GM23248 (cell line): ENCODE measurements around the gene CNTNAP1. TPM values are rescaled to one million over a fixed set of nuclear protein-coding genes. Genes with fewer than 3 reads are reported as not detected.
"Not testable (repeated sequence)": the region's sequence is repeated elsewhere in the genome, so short reads cannot be mapped to it uniquely, and the experiment has no call there.

ENCODE experiments used
- DNase-seq: peaks from one replicate; pipeline ENCODE4 v3.0.0-alpha.2; 2015
- H2AFZ ChIP-seq: fragments of 200-600 bp; sonication (generic); 2 replicates; pipeline ENCODE4 v1.6.1; 2016; ENCODE audit warnings: antibody characterized with exemption
- H3F3A ChIP-seq: fragments of 200-600 bp; sonication (generic); 2 replicates; pipeline ENCODE4 v1.6.1; 2016; ENCODE audit warnings: mild to moderate bottlenecking, antibody characterized with exemption, mixed run types; ENCODE audit not compliant: insufficient read depth
- H3K27ac ChIP-seq: fragments of 200-600 bp; sonication (generic); 2 replicates; pipeline ENCODE4 v1.5.1; 2016; ENCODE audit warnings: mild to moderate bottlenecking
- H3K27me3 ChIP-seq: fragments of 200-600 bp; sonication (generic); replicated peaks from 2 replicates; pipeline ENCODE4 v1.6.1; 2016; ENCODE audit warnings: mild to moderate bottlenecking; ENCODE audit not compliant: insufficient read depth
- H3K36me3 ChIP-seq: fragments of 200-600 bp; sonication (generic); 2 replicates; pipeline ENCODE4 v1.6.1; 2016; ENCODE audit warnings: low read depth, mild to moderate bottlenecking
- H3K4me1 ChIP-seq: fragments of 200-600 bp; sonication (generic); 2 replicates; pipeline ENCODE4 v1.6.1; 2016; ENCODE audit warnings: mild to moderate bottlenecking; ENCODE audit not compliant: insufficient read depth
- H3K4me2 ChIP-seq: fragments of 200-600 bp; sonication (generic); one replicate; pipeline ENCODE4 v1.6.1; 2016; ENCODE audit warnings: mild to moderate bottlenecking; ENCODE audit not compliant: unreplicated experiment
- H3K4me3 ChIP-seq: fragments of 200-600 bp; sonication (generic); 2 replicates; pipeline ENCODE4 v1.5.1; 2016; ENCODE audit warnings: mild to moderate bottlenecking
- H3K79me2 ChIP-seq: fragments of 200-600 bp; sonication (generic); 2 replicates; pipeline ENCODE4 v1.6.1; 2016; ENCODE audit warnings: mild to moderate bottlenecking; ENCODE audit not compliant: insufficient read depth
- H3K9ac ChIP-seq: fragments of 200-600 bp; sonication (generic); 2 replicates; pipeline ENCODE4 v1.6.1; 2016; ENCODE audit warnings: mild to moderate bottlenecking
- H3K9me2 ChIP-seq: fragments of 200-600 bp; sonication (generic); 2 replicates; pipeline ENCODE4 v1.6.1; 2016; ENCODE audit warnings: mixed run types, mild to moderate bottlenecking, moderate library complexity; ENCODE audit not compliant: insufficient read depth
- H3K9me3 ChIP-seq: fragments of 200-600 bp; sonication (generic); one replicate; pipeline ENCODE4 v1.6.1; 2017; ENCODE audit warnings: low read depth
- H4K20me1 ChIP-seq: fragments of 200-600 bp; sonication (generic); 2 replicates; pipeline ENCODE4 v1.6.0; 2016; ENCODE audit not compliant: insufficient read depth
- EZH2 ChIP-seq: fragments of 200-600 bp; sonication (generic); IDR thresholded peaks from 2 replicates; pipeline ENCODE4 v1.6.1; 2018; ENCODE audit warnings: antibody characterized with exemption, mild to moderate bottlenecking; ENCODE audit not compliant: insufficient read depth, poor library complexity, severe bottlenecking
- EZH2phosphoT487 ChIP-seq: fragments of 200-600 bp; sonication (generic); IDR thresholded peaks from 2 replicates; pipeline ENCODE4 v1.6.1; 2018; ENCODE audit warnings: antibody characterized with exemption, moderate library complexity, mild to moderate bottlenecking, low read depth; ENCODE audit not compliant: insufficient read depth
- WGBS, 2 experiments: methylation state at CpG; one replicate each; pipeline ENCODE4 v1.1.6; 2015 to 2017; ENCODE audit warnings: low lambda C conversion rate in 2 of 2, low coverage in 1 of 2; ENCODE audit errors: missing lambda C conversion rate in 2 of 2; 5-methylcytosine and 5-hydroxymethylcytosine counted together
- in situ Hi-C: fragments of 300-500 bp; cut with MboI; formaldehyde crosslinking; loops from 2 replicates; pipeline ENCODE4 v1.15.0; 2020
- polyA plus RNA-seq: library from polyadenylated mRNA; unstranded; fragments of >200 nt; fragmentation: Nextera tagmentation; extraction: Ambion mirVana; gene quantifications from 2 replicates; pipeline ENCODE4 v1.2.1, GENCODE V29; 2016
- total RNA-seq: library from RNA; depleted of rRNA; stranded (reverse); fragments of >200 nt; shearing (Covaris generic); gene quantifications from 2 replicates; pipeline ENCODE4 v1.2.3, GENCODE V29; 2014

CNTNAP1 gene
- total and polyA plus RNA-seq, 2 experiments from 2014 or later: 3.6 to 24.5 TPM

DNA sequence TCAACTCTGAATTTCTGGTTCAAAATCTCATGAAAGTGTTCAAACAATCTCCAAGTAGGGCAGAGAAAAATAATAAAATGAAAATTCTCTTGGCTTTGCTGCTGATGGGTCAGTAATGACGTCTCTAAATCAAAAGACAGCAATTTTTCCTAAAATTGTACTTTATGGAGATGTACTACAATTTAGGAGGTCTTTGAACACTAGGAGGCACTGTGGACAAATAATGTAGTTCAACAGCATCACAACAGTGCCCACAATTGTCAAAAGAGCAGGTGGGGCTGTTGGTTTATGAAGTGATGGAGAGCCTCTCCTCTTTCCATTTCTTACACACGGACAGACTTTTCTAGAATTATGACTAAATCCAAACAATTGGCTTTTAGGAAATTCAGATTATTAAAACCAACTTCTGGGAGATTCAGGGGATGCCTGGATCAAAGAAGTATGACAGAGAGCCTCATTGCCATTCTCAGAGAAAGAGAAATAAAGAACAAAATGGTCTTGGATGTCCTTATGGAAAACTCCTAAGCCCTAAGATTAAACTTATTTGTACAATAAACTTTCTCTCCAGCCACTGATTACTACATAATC lies 38.8 kb downstream of the CNTNAP1 start:
- peak; percentile 81 for DNase-seq
- peaks cover 62% of the 10 kb centered on the region for H3K36me3 ChIP-seq
- no peaks in the 10 kb centered on the region for H3K27me3 ChIP-seq
- no peaks in the 10 kb centered on the region for H4K20me1 ChIP-seq
- in situ Hi-C loops: no loop called here
- no peak for TF ChIP-seq EZH2
- TF ChIP-seq EZH2phosphoT487: no peak
- H3K4me3 ChIP-seq: no peak overlapping the region
- no peaks in the 10 kb centered on the region for H3K4me1 ChIP-seq
- WGBS, 2 experiments: 1 to 7% methylated on average over 2 of the region's 2 CpGs
- H3F3A ChIP-seq: no peaks in the 10 kb centered on the region
- H3K27ac ChIP-seq: no peak overlapping the region
- no peaks in the 10 kb centered on the region for H3K79me2 ChIP-seq
- no peaks in the 10 kb centered on the region for H3K9me3 ChIP-seq
- H3K9ac ChIP-seq: no peak overlapping the region
- no peaks in the 10 kb centered on the region for H3K9me2 ChIP-seq
- H3K4me2 ChIP-seq: no peak overlapping the region
- no peak overlapping the region for H2AFZ ChIP-seq

DNA sequence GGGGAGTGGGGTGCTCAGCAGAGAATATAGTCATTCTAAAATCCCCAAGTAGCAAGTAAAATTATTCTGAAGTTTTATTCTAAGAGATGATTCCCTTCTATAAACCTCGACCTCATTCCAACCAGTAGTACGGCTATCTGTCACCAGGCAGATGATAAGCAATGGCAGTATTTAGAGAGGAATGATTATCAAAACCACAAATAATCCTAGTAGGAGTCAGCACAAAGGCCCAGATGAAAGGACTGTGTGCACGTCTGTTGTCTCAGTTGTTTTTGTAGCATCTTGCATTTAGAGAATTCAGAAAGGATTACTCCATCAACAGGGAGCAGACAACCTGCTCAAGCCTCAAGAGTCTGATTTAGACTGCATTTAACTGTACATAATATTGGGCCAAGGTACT lies 41.3 kb downstream of the CNTNAP1 start:
- Histone ChIP-seq H3K79me2 (no peaks in the 10 kb centered on the region), H3K9me2 (no peaks in the 10 kb centered on the region), H3K4me1 (no peaks in the 10 kb centered on the region), H3F3A (no peaks in the 10 kb centered on the region), H3K4me3 (no peak overlapping the region), H4K20me1 (no peaks in the 10 kb centered on the region), H3K27me3 (no peaks in the 10 kb centered on the region), H3K27ac (no peak overlapping the region), H3K4me2 (no peak overlapping the region), H3K36me3 (peaks cover 58% of the 10 kb centered on the region), H3K9me3 (no peaks in the 10 kb centered on the region), H3K9ac (no peak overlapping the region), H2AFZ (no peak overlapping the region)
- in situ Hi-C loops: no loop called here
- WGBS, 2 experiments: 79% methylated on average over 3 of the region's 3 CpGs
- TF ChIP-seq EZH2: no peak
- TF ChIP-seq EZH2phosphoT487: no peak
- no peak for DNase-seq

DNA sequence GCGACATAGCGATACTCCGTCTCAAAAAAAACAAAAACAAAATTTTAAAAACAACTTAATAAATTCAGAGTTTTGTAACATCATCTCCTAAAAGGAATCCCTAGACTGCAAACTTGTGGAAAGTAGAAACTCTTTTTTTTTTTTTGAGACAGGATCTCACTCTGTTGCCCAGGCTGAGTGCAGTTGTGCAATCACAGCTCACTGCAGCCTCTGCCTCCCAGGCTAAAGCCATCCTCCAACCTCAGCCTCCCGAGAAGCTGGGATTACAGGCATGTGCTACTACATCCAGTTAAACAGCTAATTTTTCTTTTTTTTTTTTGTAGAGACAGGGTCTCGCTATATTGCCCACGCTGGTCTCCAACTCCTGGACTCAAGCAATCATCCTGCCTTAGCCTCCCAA lies 42.8 kb downstream of the CNTNAP1 start:
- in situ Hi-C loops: loop anchor here (25.0 kb wide), 1 partner anchor 212 kb away; no protein-coding TSS in a partner anchor

DNA sequence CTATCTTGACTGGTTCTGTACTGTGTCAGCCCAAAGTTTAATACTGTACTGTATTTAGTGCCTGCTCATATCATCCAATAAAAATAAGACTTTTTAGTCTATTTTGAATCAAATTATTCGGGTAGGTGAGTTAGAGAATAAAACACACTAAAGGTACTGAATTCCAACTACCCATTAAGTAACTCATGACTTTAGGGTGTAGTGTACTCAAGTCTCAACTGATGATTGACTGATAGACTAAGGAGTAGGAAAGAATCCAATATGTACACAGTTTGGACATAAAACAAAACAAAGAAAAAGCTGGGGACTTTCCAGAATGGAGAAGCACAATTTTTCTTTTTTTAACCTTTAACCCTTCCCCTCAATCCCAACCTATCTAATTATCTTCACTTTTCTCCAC lies 58.4 kb downstream of the CNTNAP1 start:
- WGBS, 2 experiments: 55 to 63% methylated on average over 1 of the region's 1 CpG
- H3F3A ChIP-seq: no peaks in the 10 kb centered on the region

More for the DNA sequence above, 42.8 kb downstream of the CNTNAP1 start:
- no peak overlapping the region for H3K4me3 ChIP-seq
- H3K9ac ChIP-seq: no peak overlapping the region
- no peaks in the 10 kb centered on the region for H3K27me3 ChIP-seq
- no peaks in the 10 kb centered on the region for H3K9me2 ChIP-seq
- no peak overlapping the region for H3K4me2 ChIP-seq
- H4K20me1 ChIP-seq: no peaks in the 10 kb centered on the region
- DNase-seq: no peak
- peaks cover 55% of the 10 kb centered on the region for H3K36me3 ChIP-seq
- no peaks in the 10 kb centered on the region for H3K9me3 ChIP-seq
- 96 to 98% methylated on average over 6 of the region's 6 CpGs for WGBS, 2 experiments
- no peak overlapping the region for H2AFZ ChIP-seq
- no peaks in the 10 kb centered on the region for H3K4me1 ChIP-seq
- TF ChIP-seq EZH2phosphoT487 (no peak), EZH2 (no peak)
- no peaks in the 10 kb centered on the region for H3K79me2 ChIP-seq
- H3K27ac ChIP-seq: no peak overlapping the region
- H3F3A ChIP-seq: no peaks in the 10 kb centered on the region

DNA sequence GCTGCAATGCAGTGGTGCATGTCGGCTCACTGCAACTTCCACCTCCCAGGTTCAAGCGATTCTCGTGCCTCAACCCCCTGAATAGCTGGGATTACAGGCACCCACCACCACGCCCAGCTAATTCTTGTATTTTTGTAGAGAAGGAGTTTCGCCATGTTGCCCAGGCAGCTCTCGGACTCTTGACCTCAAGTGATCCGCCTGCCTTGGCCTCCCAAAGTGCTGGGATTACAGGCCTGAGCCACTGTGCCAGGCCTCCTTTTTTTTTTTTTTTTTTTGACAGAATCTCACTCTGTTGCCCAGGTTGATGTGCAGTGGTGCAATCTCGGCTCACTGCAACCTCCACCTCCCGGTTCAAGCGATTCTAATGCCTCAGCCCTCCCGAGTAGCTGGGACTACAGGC lies 60.6 kb downstream of the CNTNAP1 start:
- H2AFZ ChIP-seq, H3K9me2 ChIP-seq, H3K4me3 ChIP-seq, H3K4me1 ChIP-seq, H3K36me3 ChIP-seq, H3K27me3 ChIP-seq, H3K9me3 ChIP-seq, H3K27ac ChIP-seq, H3K9ac ChIP-seq, H4K20me1 ChIP-seq, H3K4me2 ChIP-seq, DNase-seq, H3F3A ChIP-seq: not testable (repeated sequence)
- in situ Hi-C loops: loop anchor here (25.0 kb wide), 1 partner anchor 194 kb away; no protein-coding TSS in a partner anchor
- H3K79me2 ChIP-seq: peaks cover 65% of the 10 kb centered on the region
- 95% methylated on average over 11 of the region's 11 CpGs for WGBS, 2 experiments

More for the DNA sequence above, 58.4 kb downstream of the CNTNAP1 start:
- TF ChIP-seq EZH2 (no peak), EZH2phosphoT487 (no peak)
- no peak for DNase-seq
- Histone ChIP-seq H3K4me3 (no peak overlapping the region), H3K4me2 (no peak overlapping the region), H3K9me2 (no peaks in the 10 kb centered on the region), H3K79me2 (peaks cover 87% of the 10 kb centered on the region), H3K9ac (no peak overlapping the region), H4K20me1 (no peaks in the 10 kb centered on the region), H3K9me3 (no peaks in the 10 kb centered on the region), H3K27me3 (no peaks in the 10 kb centered on the region), H2AFZ (no peak overlapping the region), H3K4me1 (peaks cover 8% of the 10 kb centered on the region), H3K27ac (no peak overlapping the region), H3K36me3 (no peaks in the 10 kb centered on the region)
- in situ Hi-C loops: loop anchor here (25.0 kb wide), 1 partner anchor 197 kb away; no protein-coding TSS in a partner anchor
